Neutrophil (primary cell): ENCODE data around the gene VANGL1.

Experiments used
- H3K27ac ChIP-seq: fragments of 200-600 bp; sonication (generic); 2 replicates; pipeline ENCODE4 v1.5.1; 2016; ENCODE audit warnings: mild to moderate bottlenecking, moderate library complexity
- H3K27me3 ChIP-seq: fragments of 200-600 bp; sonication (generic); 2 replicates; pipeline ENCODE4 v1.6.0; 2016; ENCODE audit warnings: mild to moderate bottlenecking
- H3K36me3 ChIP-seq: fragments of 200-600 bp; sonication (generic); 2 replicates; pipeline ENCODE4 v1.5.1; 2017
- H3K4me1 ChIP-seq, 2 experiments: fragments of 200-600 bp in 1 of 2; sonication (generic) in 1 of 2; 1 replicate in 1 of 2; 2 replicates in 1 of 2; pipeline versions ENCODE4 v1.5.1 to v1.6.1; 2013 to 2016; ENCODE audit warnings: low read depth in 1 of 2, low read length in 1 of 2, mild to moderate bottlenecking in 1 of 2, moderate library complexity in 1 of 2; ENCODE audit not compliant: control insufficient read depth in 1 of 2, insufficient read depth in 1 of 2
- H3K4me3 ChIP-seq, 2 experiments: fragments of 200-600 bp in 1 of 2; sonication (generic) in 1 of 2; 1 replicate in 1 of 2; 2 replicates in 1 of 2; pipeline ENCODE4 v1.5.1; 2013 to 2016; ENCODE audit warnings: low read depth in 1 of 2, low read length in 1 of 2, mild to moderate bottlenecking in 1 of 2, moderate library complexity in 1 of 2
- H3K9me3 ChIP-seq: fragments of 200-600 bp; sonication (generic); 2 replicates; pipeline ENCODE4 v1.5.1; 2016
- CTCF ChIP-seq: fragments of 200-600 bp; sonication (generic); IDR thresholded peaks from 2 replicates; pipeline ENCODE4 v1.5.1; 2016; ENCODE audit warnings: antibody characterized with exemption

Gene VANGL1

DNA sequence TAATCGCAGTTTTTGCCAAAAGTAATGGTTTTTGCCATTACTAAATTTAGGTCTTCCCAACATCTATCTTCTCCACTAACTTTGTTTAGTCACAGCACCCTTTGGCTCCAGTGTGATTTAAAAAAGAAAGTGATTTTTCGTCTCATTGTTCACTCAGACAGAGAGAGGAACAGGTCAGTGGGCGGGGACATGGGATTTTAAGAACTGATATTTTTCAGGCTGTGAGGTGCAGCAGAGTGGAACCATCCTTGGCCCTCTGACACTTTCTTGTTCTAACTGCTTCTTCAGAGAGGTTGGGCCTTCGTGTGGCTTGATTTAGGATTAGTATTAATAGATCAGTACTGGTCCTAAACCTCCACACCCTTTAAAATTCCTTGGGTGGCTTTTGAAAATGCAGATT, 88.0 kb downstream of the VANGL1 start:
- Histone ChIP-seq H3K4me3 (no peak overlapping the region), H3K36me3 (no peaks in the 10 kb centered on the region), H3K27ac (no peak overlapping the region), H3K9me3 (no peaks in the 10 kb centered on the region), H3K27me3 (peaks cover 17% of the 10 kb centered on the region), H3K4me1 (peaks cover 7% of the 10 kb centered on the region in 2 experiments)
- TF ChIP-seq CTCF = no peak

DNA sequence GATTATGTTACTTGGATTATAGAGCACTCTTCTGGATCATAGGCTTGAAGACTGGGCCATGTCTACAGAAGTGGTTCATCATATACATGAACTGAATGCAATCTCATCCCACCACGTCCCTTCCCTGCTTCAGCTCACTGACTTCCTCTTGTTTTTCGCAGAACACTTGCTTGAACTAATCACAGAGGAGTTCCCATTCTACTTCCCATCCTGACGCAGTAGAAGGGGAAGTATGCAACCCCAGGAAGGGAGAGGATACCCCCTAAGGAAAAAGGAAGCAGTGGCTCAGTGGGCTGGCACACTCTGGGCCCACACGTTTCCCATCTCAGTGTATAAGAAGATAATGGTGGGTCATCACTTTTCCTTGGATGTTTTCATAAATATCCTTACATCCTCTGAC, 90.5 kb downstream of the VANGL1 start:
- H3K4me3 ChIP-seq = no peak overlapping the region
- no peak overlapping the region for H3K27ac ChIP-seq
- no peaks in the 10 kb centered on the region for H3K9me3 ChIP-seq
- TF ChIP-seq CTCF = no peak
- H3K27me3 ChIP-seq = peaks cover 18% of the 10 kb centered on the region
- peaks cover 7% of the 10 kb centered on the region in 2 experiments for H3K4me1 ChIP-seq
- H3K36me3 ChIP-seq = no peaks in the 10 kb centered on the region

GRCh38 chr1:115740811-115741210, 99.0 kb downstream of the VANGL1 start:
- Histone ChIP-seq H3K27me3 (peaks cover 28% of the 10 kb centered on the region), H3K27ac (no peak overlapping the region), H3K36me3 (no peaks in the 10 kb centered on the region), H3K9me3 (no peaks in the 10 kb centered on the region), H3K4me3 (no peak overlapping the region), H3K4me1 (no peaks in the 10 kb centered on the region)
- TF ChIP-seq CTCF = no peak

- Histone ChIP-seq H3K4me3 (no peak overlapping the region), H3K4me1 (no peaks in the 10 kb centered on the region), H3K27me3 (peaks cover 8% of the 10 kb centered on the region), H3K9me3 (no peaks in the 10 kb centered on the region), H3K27ac (no peak overlapping the region), H3K36me3 (no peaks in the 10 kb centered on the region)
- TF ChIP-seq CTCF = no peak
Measured at GRCh38 chr1:115744646-115745275, 103.0 kb downstream of the VANGL1 start.

DNA sequence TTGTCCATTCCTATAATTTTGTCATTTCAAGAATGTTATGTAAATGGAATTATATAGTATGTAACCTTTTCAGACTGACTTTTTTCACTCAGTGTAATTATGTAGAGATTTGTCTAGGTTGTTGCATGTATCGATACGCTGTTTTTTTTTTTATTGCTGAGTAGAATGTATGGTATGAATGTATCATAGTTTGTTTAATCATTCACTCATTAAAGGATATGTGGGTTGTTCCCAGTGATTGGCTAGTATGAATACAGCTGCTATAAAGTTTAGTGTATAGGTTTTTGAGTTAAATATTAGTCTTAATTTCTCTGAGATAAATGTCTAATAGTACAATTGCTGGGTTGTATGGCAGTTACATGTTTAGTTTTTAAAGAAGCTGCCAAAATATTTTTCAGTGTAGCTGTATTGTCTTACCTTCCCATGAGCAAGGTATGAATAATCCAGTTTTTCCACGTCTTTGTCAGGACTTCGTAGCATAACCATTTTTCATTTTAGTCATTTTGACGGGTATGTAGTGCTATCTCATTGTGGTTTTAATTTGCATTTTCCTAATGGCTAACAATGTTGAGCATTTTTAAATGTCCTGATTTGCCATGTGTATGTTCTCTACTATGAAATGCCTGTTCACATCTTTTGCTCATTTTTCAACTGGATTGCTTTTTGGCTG, 104.4 kb downstream of the VANGL1 start:
- Histone ChIP-seq H3K4me3 (no peak overlapping the region), H3K4me1 (no peaks in the 10 kb centered on the region), H3K9me3 (no peaks in the 10 kb centered on the region), H3K36me3 (no peaks in the 10 kb centered on the region), H3K27ac (no peak overlapping the region), H3K27me3 (peaks cover 7% of the 10 kb centered on the region)
- no peak for TF ChIP-seq CTCF
